Heart right ventricle (tissue), 16 donors: ENCODE results near the gene PRKN. TPM values are rescaled to one million over a fixed set of nuclear protein-coding genes. Genes with fewer than 3 reads are reported as not detected.
A peak's percentile ranks its signal among the peaks of the same experiment; 100 is the strongest.

Experiments used
- ATAC-seq, 8 donors: fragments of 200-7000 bp; cut with Tn5 transposase; one replicate each; pipeline ENCODE4 v1.9.1; 2020; ENCODE audit warnings: mild to moderate bottlenecking in 8 of 8, moderate library complexity in 8 of 8, moderate number of reproducible peaks in 1 of 8
- DNase-seq, 2 donors: peaks; one replicate each; pipeline ENCODE4 v3.0.0-alpha.2; 2020
- H3K27ac ChIP-seq, 10 donors: fragments of 200-600 bp; sonication (generic) in 2 of 10; one replicate each; pipeline versions ENCODE4 v1.5.0 to v1.8.0; 2020 to 2022; ENCODE audit warnings: mild to moderate bottlenecking in 3 of 10
- H3K27me3 ChIP-seq, 7 donors: fragments of 200-600 bp; one replicate each; pipeline ENCODE4 v1.8.0; 2021 to 2022; ENCODE audit warnings: mild to moderate bottlenecking in 2 of 7
- H3K36me3 ChIP-seq, 9 donors: fragments of 200-600 bp; sonication (generic) in 1 of 9; one replicate each; pipeline versions ENCODE4 v1.5.0 to v1.8.0; 2020 to 2022; ENCODE audit warnings: mild to moderate bottlenecking in 2 of 9
- H3K4me1 ChIP-seq, 9 donors: fragments of 200-600 bp; sonication (generic) in 1 of 9; one replicate each; pipeline versions ENCODE4 v1.5.0 to v1.8.0; 2020 to 2022; ENCODE audit warnings: mild to moderate bottlenecking in 4 of 9
- H3K4me3 ChIP-seq, 10 donors: fragments of 200-600 bp; sonication (generic) in 2 of 10; one replicate each; pipeline versions ENCODE4 v1.5.0 to v1.8.0; 2020 to 2022; ENCODE audit warnings: mild to moderate bottlenecking in 7 of 10, moderate library complexity in 2 of 10
- H3K9me3 ChIP-seq, 11 donors: fragments of 200-600 bp in 10 of 11; sonication (generic) in 2 of 11; one replicate each; pipeline versions ENCODE4 v1.5.0 to v1.8.0; 2013 to 2022; ENCODE audit warnings: mild to moderate bottlenecking in 2 of 11, control low read depth in 1 of 11, moderate library complexity in 1 of 11
- CTCF ChIP-seq, 9 donors: fragments of 200-600 bp; sonication (generic) in 2 of 9; IDR thresholded peaks; one replicate each; pipeline versions ENCODE4 v1.5.0 to v1.8.0; 2021 to 2022; ENCODE audit warnings: antibody characterized with exemption in 9 of 9, mild to moderate bottlenecking in 5 of 9, moderate library complexity in 1 of 9
- WGBS, 2 donors: extraction: QIAGEN DNeasy Blood & Tissue Kit; methylation state at CpG; one replicate each; pipeline ENCODE4 v1.1.7; 2013; ENCODE audit warnings: inconsistent platforms in 1 of 2; 5-methylcytosine and 5-hydroxymethylcytosine counted together
- intact Hi-C, 10 donors: fragments of 100-400 bp; cut with DNase I; formaldehyde crosslinking; loops; one replicate each; pipeline versions ENCODE4 v1.11.1 to v1.14.2; 2022
- polyA plus RNA-seq, 2 donors: library from polyadenylated mRNA; stranded (reverse); fragments of 200-250 nt; gene quantifications; one replicate each; pipeline ENCODE4 v1.2.3, GENCODE V29; 2013
- total RNA-seq, 10 donors: library from RNA; stranded (reverse); fragmentation: NEBNext Ultra II Directional in 3 of 10; extraction: Animal tissue kit (Norgen Biotek cat#: 25700) in 3 of 10; gene quantifications; one replicate each; pipeline versions ENCODE4 v1.2.1 to v1.2.4, GENCODE V29; 2021 to 2023
- donor health status: Arrhythmogenic right ventricular cardiomyopathy.
- donor health status: ischemic (EF 13 %, LVEDD 7.1; RV severe dilation, severe dysfunction).
- donor health status: healthy with polysubstance abuse.
- donor health status: DM: no; HTN: yes; CAD: no.
- donor health status: DM: no; HTN: no; CAD: no.
- donor health status: ischemic (EF 25% LVEDD 6.9; RV normal size, moderate dysfunction).
- donor health status: ischemic (EF 25% LVEDD 5.7; RV mildly dilated, moderate dysfunction).
- donor health status: healthy.
- donor health status: DM: yes; HTN: yes; CAD: no.
- donor health status: Ischemic cardiomyopathy.
- donor health status: ischemic (EF 35%, LVEDD 5.7; RV mildly dilated, moderate dysfunction).
- donor health status: nonischemic (EF 11% LVEDD 7.7; RV severe dilation, severe dysfunction).
- donor health status: DM: yes; HTN: yes; CAD: no.
- donor health status: PGD.
- donor health status: ischemic (EF 29% LVEDD 5.4; RV normal size, mild dysfunction).
- donor health status: nonischemic (EF 23%, LVEDD 6.1; RV moderate dilation, normal function).

The PRKN gene
- total and polyA plus RNA-seq, 12 donors, result 2.3 to 27.7 (median 26.3) TPM

GRCh38 chr6:162069995-162070394 lies 657.6 kb downstream of the PRKN start:
- 87% methylated on average over 2 of the region's 2 CpGs for WGBS, 2 donors
- peaks cover 0 to 54% (median 4%) of the 10 kb centered on the region in 11 donors for H3K9me3 ChIP-seq
- H3K4me1 ChIP-seq, result peaks cover 0 to 7% (median 0%) of the 10 kb centered on the region in 9 donors
- ATAC-seq (peak in 1 of 8 donors; percentile 28), DNase-seq (no peak)
- H3K27me3 ChIP-seq, result no peaks in the 10 kb centered on the region
- H3K36me3 ChIP-seq, result no peaks in the 10 kb centered on the region
- intact Hi-C loops, result no loop called here
- TF ChIP-seq CTCF (IDR thresholded peaks at IDR 0.05), result no peak
- H3K27ac ChIP-seq, result no peak overlapping the region
- no peak overlapping the region for H3K4me3 ChIP-seq

- no peaks in the 10 kb centered on the region for H3K36me3 ChIP-seq
- H3K27me3 ChIP-seq, result no peaks in the 10 kb centered on the region
- H3K27ac ChIP-seq, result no peak overlapping the region
- H3K4me1 ChIP-seq, result peaks cover 0 to 7% (median 0%) of the 10 kb centered on the region in 9 donors
- peak in 3 of 8 donors; percentile 11 to 61 (median 49) for ATAC-seq
- DNase-seq, result peak in 1 of 2 donors; percentile 28
- WGBS, 2 donors, result 54 to 67% methylated on average over 4 of the region's 4 CpGs
- intact Hi-C loops, result no loop called here
- no peak for TF ChIP-seq CTCF (IDR thresholded peaks at IDR 0.05)
- H3K9me3 ChIP-seq, result peaks cover 0 to 53% (median 4%) of the 10 kb centered on the region in 11 donors
- no peak overlapping the region for H3K4me3 ChIP-seq
These were observed 659.2 kb downstream of the PRKN start for GRCh38 chr6:162068340-162068739.

- no peak for TF ChIP-seq CTCF (IDR thresholded peaks at IDR 0.05)
- H3K4me1 ChIP-seq, result peaks cover 0 to 13% (median 0%) of the 10 kb centered on the region in 9 donors
- WGBS, 2 donors, result 92 to 93% methylated on average over 9 of the region's 9 CpGs
- H3K4me3 ChIP-seq, result no peak overlapping the region
- no peaks in the 10 kb centered on the region for H3K36me3 ChIP-seq
- intact Hi-C loops, result no loop called here
- no peaks in the 10 kb centered on the region for H3K27me3 ChIP-seq
- H3K27ac ChIP-seq, result no peak overlapping the region
- DNase-seq (no peak), ATAC-seq (no peak)
- H3K9me3 ChIP-seq, result peaks cover 0 to 19% (median 4%) of the 10 kb centered on the region in 11 donors
These were observed 663.9 kb downstream of the PRKN start for GRCh38 chr6:162063666-162064065.

GRCh38 chr6:162058281-162058875 lies 669.2 kb downstream of the PRKN start:
- Histone ChIP-seq H3K27me3 (no peaks in the 10 kb centered on the region), H3K27ac (peak overlapping the region in 2 of 10 donors; percentile 12 to 32), H3K4me1 (peaks cover 0 to 22% (median 7%) of the 10 kb centered on the region in 9 donors), H3K9me3 (no peaks in the 10 kb centered on the region), H3K4me3 (no peak overlapping the region), H3K36me3 (no peaks in the 10 kb centered on the region)
- peak; percentile 17 to 34 for DNase-seq
- ATAC-seq, result peak; percentile 52 to 92 (median 80)
- intact Hi-C loops, result no loop called here
- WGBS, 2 donors, result 80 to 84% methylated on average over 11 of the region's 11 CpGs
- TF ChIP-seq CTCF (IDR thresholded peaks at IDR 0.05), result no peak
